K562 (cell line): ENCODE results near the gene TMTC2. TPM values are rescaled to one million over a fixed set of nuclear protein-coding genes. Genes with fewer than 3 reads are reported as not detected.

Experiments
- CBX1 ChIP-seq: sonication (generic); IDR thresholded peaks from 2 replicates; pipeline ENCODE4 v1.6.1; 2016; ENCODE audit warnings: antibody characterized with exemption, low read depth, mild to moderate bottlenecking
- CCAR2 ChIP-seq: fragments of 200-400 bp; formaldehyde crosslinking; IDR thresholded peaks from 2 replicates; pipeline ENCODE4 v1.6.1; 2017; ENCODE audit warnings: mild to moderate bottlenecking, low read depth, low read length
- CEBPB ChIP-seq: fragments of 450-650 bp; IDR thresholded peaks from 2 replicates; pipeline ENCODE4 v1.6.1; 2016; ENCODE audit warnings: missing genetic modification characterization, missing compliant biosample characterization
- CREB3 ChIP-seq: fragments of 450-650 bp; conservative IDR thresholded peaks from 2 replicates; pipeline ENCODE4 v1.6.1; 2016; ENCODE audit warnings: missing genetic modification characterization, low read depth, mild to moderate bottlenecking, missing compliant biosample characterization, moderate library complexity
- CREB3L1 ChIP-seq: fragments of 450-650 bp; IDR thresholded peaks from 2 replicates; pipeline ENCODE4 v1.6.1; 2014; ENCODE audit warnings: low read depth, mild to moderate bottlenecking, moderate library complexity, borderline replicate concordance
- E2F3 ChIP-seq: fragments of 250-450 bp; sonication (Bioruptor Pico); IDR thresholded peaks from 2 replicates; pipeline ENCODE4 v1.4.0; 2020; ENCODE audit warnings: mild to moderate bottlenecking
- EGR1 ChIP-seq: fragments of 450-650 bp; conservative IDR thresholded peaks from 2 replicates; pipeline ENCODE4 v1.6.1; 2017; ENCODE audit warnings: mild to moderate bottlenecking
- ELF4 ChIP-seq: fragments of 450-650 bp; formaldehyde crosslinking; IDR thresholded peaks from 2 replicates; pipeline ENCODE4 v1.4.0; 2022; ENCODE audit warnings: missing genetic modification characterization
- EP300 ChIP-seq: IDR thresholded peaks from 2 replicates; pipeline ENCODE4 v1.6.1; 2012; ENCODE audit warnings: low read length, improper control_type of control experiment
- POLR2A ChIP-seq: fragments of 450-650 bp; conservative IDR thresholded peaks from 2 replicates; pipeline ENCODE4 v1.6.1; 2016
- POLR2AphosphoS5 ChIP-seq: IDR thresholded peaks from 2 replicates; pipeline ENCODE4 v1.6.1; 2011; ENCODE audit warnings: mild to moderate bottlenecking, low read depth, low read length, moderate library complexity; ENCODE audit not compliant: control insufficient read depth, insufficient read depth
- POLR2H ChIP-seq: IDR thresholded peaks from 2 replicates; pipeline ENCODE4 v1.6.1; 2016; ENCODE audit warnings: missing genetic modification characterization, low read depth, mild to moderate bottlenecking, control low read depth, missing compliant biosample characterization, moderate library complexity
- RNF2 ChIP-seq: sonication (generic); IDR thresholded peaks from 2 replicates; pipeline ENCODE4 v1.6.1; 2016
- SNIP1 ChIP-seq: fragments of 450-650 bp; IDR thresholded peaks from 2 replicates; pipeline ENCODE4 v1.7.1; 2017; ENCODE audit warnings: low read depth, mild to moderate bottlenecking
- SUPT5H ChIP-seq: fragments of 450-650 bp; IDR thresholded peaks from 2 replicates; pipeline ENCODE4 v1.6.1; 2016
- TAL1 ChIP-seq: fragments of 450-650 bp; IDR thresholded peaks from 2 replicates; pipeline ENCODE4 v1.6.1; 2016; ENCODE audit warnings: mild to moderate bottlenecking
- TCF3 ChIP-seq: sonication (generic); formaldehyde crosslinking; IDR thresholded peaks from 2 replicates; pipeline ENCODE4 v1.4.0; 2020; ENCODE audit warnings: mild to moderate bottlenecking, missing genetic modification reagents
- ZNF253 ChIP-seq: fragments of 250-450 bp; sonication (Bioruptor Pico); conservative IDR thresholded peaks from 2 replicates; pipeline ENCODE4 v1.6.1; 2021; ENCODE audit warnings: mild to moderate bottlenecking
- ZNF518B ChIP-seq: fragments of 250-450 bp; sonication (Bioruptor Pico); IDR thresholded peaks from 2 replicates; pipeline ENCODE4 v1.5.0; 2021; ENCODE audit warnings: mild to moderate bottlenecking, moderate library complexity
- ZNF589 ChIP-seq: fragments of 200-800 bp; sonication (Bioruptor generic); IDR thresholded peaks from 2 replicates; pipeline ENCODE4 v1.6.1; 2016; ENCODE audit warnings: low read depth, missing genetic modification characterization, missing compliant biosample characterization
- ZNF766 ChIP-seq: fragments of 200-800 bp; sonication (Bioruptor generic); conservative IDR thresholded peaks from 2 replicates; pipeline ENCODE4 v1.6.1; 2016; ENCODE audit warnings: missing genetic modification characterization, missing compliant biosample characterization
- polyA plus RNA-seq, 8 experiments: library from polyadenylated mRNA; depleted of rRNA in 4 of 8; stranded (reverse) in 5 of 8; unstranded in 3 of 8; fragments of >200 nt; fragmentation: Nextera tagmentation in 2 of 8; fragmentation: Illumina TruSeq in 1 of 8; extraction: Ambion mirVana in 2 of 8; extraction: Trizol in 1 of 8; gene quantifications; 2 replicates each; pipeline versions ENCODE4 v1.2.1 to v1.2.3, GENCODE V29; 2011 to 2014; ENCODE audit warnings: inconsistent platforms in 1 of 8, missing spikeins in 1 of 8
- total RNA-seq, 7 experiments: library from RNA; depleted of rRNA in 6 of 7; stranded (reverse); fragments of >200 nt in 6 of 7; fragmentation: Illumina TruSeq in 2 of 7; extraction: Trizol in 2 of 7; gene quantifications; 2 replicates each; pipeline versions ENCODE4 v1.2.1 to v1.2.3, GENCODE V29; 2011 to 2021; ENCODE audit warnings: low replicate concordance in 1 of 7
- TF ChIP-seq, protein P1 (sequence below): fragments of 450-650 bp; IDR thresholded peaks from 2 replicates; pipeline ENCODE4 v1.6.1; 2017; ENCODE audit warnings: antibody characterized with exemption

Gene TMTC2
- total and polyA plus RNA-seq, 9 of the 15 experiments (the other 6 are each of a cell fraction or from before 2014, with no cell fraction given): 0.29 to 1.1 (median 0.55) TPM

GRCh38 chr12:83150465-83151189, 463.9 kb downstream of the TMTC2 start (continued):
- TF ChIP-seq, protein P1, sequence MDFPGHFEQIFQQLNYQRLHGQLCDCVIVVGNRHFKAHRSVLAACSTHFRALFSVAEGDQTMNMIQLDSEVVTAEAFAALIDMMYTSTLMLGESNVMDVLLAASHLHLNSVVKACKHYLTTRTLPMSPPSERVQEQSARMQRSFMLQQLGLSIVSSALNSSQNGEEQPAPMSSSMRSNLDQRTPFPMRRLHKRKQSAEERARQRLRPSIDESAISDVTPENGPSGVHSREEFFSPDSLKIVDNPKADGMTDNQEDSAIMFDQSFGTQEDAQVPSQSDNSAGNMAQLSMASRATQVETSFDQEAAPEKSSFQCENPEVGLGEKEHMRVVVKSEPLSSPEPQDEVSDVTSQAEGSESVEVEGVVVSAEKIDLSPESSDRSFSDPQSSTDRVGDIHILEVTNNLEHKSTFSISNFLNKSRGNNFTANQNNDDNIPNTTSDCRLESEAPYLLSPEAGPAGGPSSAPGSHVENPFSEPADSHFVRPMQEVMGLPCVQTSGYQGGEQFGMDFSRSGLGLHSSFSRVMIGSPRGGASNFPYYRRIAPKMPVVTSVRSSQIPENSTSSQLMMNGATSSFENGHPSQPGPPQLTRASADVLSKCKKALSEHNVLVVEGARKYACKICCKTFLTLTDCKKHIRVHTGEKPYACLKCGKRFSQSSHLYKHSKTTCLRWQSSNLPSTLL: no peak
- TF ChIP-seq POLR2A (peak; percentile 80), ZNF253 (CRISPR knock-in tag) (no peak), POLR2H (tag) (0 out of 2 replicates have a peak, but pooled peaks have one; percentile 44), CEBPB (peak; percentile 70), TAL1 (peak; percentile 63; the same call in 1 of the 2 replicates), CREB3 (tag) (no peak), ZNF766 (CRISPR knock-in tag) (no peak), ELF4 (CRISPR knock-in tag) (no peak), RNF2 (no peak), SNIP1 (no peak), CREB3L1 (no peak), TCF3 (0 out of 2 replicates have a peak, but pooled peaks have one; percentile 27), EGR1 (peak; percentile 69), CBX1 (0 out of 2 replicates have a peak, but pooled peaks have one; percentile 19), ZNF518B (no peak), SUPT5H (0 out of 2 replicates have a peak, but pooled peaks have one; percentile 29), POLR2AphosphoS5 (peak; percentile 75), E2F3 (CRISPR knock-in tag) (no peak), EP300 (peak; percentile 38; the same call in 1 of the 2 replicates), ZNF589 (no peak), CCAR2 (no peak)
